ENCODE results near the gene OAF. TPM values are rescaled to one million over a fixed set of nuclear protein-coding genes. Genes with fewer than 3 reads are reported as not detected.
A peak's percentile ranks its signal among the peaks of the same experiment; 100 is the strongest.

Gene OAF
- total and polyA plus RNA-seq, 9 of the 15 experiments (the other 6 are each of a cell fraction or from before 2014, with no cell fraction given): 1.1 to 21.6 (median 7.5) TPM

DNA sequence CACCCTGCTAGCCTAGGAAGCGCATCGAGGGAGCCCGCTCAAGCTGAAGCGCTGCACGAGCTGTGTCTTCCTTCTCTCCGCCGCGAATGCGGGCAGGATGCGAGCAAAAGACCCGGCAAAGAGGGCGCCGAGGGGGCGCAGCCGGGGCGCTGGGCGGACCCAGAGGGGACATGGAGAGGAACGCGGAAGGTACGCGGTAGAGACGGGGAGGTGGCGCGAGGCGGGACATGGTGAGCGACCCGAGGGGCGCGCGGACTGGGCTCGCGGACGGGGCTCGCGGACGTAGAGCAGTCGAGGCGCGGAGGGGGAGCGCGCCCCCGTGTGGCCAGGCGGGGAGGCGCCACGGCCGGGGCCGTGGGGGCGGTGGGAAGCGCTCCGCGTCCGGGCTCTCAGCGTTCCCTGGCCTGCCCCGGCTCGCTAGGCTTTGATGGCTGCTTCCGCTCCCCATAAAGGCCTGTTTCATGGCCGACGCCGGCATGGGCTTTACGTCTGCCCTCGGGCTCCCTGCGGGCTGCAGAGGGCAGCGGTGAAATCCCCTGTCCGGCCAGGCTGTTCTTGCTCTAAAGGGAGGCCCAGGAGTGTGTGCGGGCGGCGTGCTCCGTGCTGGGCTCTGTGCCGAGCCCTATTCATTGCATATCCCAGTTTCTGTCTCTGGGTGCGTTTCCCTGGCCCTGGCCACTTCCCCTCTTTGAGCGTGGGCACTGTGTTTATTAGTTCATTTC lies 41.7 kb upstream of the OAF start (continued):
- no peak for TF ChIP-seq NCOA4 (IDR thresholded peaks at IDR 0.05; ENCODE audit: partially characterized antibody)
- no peak for TF ChIP-seq ZNF764 (CRISPR knock-in tag; IDR thresholded peaks at IDR 0.05; ENCODE audit: low read depth)
- TF ChIP-seq ZNF778 (CRISPR knock-in tag; IDR thresholded peaks at IDR 0.05): no peak
- TF ChIP-seq DPF2 (IDR thresholded peaks at IDR 0.05): no peak
- TF ChIP-seq, protein P1, sequence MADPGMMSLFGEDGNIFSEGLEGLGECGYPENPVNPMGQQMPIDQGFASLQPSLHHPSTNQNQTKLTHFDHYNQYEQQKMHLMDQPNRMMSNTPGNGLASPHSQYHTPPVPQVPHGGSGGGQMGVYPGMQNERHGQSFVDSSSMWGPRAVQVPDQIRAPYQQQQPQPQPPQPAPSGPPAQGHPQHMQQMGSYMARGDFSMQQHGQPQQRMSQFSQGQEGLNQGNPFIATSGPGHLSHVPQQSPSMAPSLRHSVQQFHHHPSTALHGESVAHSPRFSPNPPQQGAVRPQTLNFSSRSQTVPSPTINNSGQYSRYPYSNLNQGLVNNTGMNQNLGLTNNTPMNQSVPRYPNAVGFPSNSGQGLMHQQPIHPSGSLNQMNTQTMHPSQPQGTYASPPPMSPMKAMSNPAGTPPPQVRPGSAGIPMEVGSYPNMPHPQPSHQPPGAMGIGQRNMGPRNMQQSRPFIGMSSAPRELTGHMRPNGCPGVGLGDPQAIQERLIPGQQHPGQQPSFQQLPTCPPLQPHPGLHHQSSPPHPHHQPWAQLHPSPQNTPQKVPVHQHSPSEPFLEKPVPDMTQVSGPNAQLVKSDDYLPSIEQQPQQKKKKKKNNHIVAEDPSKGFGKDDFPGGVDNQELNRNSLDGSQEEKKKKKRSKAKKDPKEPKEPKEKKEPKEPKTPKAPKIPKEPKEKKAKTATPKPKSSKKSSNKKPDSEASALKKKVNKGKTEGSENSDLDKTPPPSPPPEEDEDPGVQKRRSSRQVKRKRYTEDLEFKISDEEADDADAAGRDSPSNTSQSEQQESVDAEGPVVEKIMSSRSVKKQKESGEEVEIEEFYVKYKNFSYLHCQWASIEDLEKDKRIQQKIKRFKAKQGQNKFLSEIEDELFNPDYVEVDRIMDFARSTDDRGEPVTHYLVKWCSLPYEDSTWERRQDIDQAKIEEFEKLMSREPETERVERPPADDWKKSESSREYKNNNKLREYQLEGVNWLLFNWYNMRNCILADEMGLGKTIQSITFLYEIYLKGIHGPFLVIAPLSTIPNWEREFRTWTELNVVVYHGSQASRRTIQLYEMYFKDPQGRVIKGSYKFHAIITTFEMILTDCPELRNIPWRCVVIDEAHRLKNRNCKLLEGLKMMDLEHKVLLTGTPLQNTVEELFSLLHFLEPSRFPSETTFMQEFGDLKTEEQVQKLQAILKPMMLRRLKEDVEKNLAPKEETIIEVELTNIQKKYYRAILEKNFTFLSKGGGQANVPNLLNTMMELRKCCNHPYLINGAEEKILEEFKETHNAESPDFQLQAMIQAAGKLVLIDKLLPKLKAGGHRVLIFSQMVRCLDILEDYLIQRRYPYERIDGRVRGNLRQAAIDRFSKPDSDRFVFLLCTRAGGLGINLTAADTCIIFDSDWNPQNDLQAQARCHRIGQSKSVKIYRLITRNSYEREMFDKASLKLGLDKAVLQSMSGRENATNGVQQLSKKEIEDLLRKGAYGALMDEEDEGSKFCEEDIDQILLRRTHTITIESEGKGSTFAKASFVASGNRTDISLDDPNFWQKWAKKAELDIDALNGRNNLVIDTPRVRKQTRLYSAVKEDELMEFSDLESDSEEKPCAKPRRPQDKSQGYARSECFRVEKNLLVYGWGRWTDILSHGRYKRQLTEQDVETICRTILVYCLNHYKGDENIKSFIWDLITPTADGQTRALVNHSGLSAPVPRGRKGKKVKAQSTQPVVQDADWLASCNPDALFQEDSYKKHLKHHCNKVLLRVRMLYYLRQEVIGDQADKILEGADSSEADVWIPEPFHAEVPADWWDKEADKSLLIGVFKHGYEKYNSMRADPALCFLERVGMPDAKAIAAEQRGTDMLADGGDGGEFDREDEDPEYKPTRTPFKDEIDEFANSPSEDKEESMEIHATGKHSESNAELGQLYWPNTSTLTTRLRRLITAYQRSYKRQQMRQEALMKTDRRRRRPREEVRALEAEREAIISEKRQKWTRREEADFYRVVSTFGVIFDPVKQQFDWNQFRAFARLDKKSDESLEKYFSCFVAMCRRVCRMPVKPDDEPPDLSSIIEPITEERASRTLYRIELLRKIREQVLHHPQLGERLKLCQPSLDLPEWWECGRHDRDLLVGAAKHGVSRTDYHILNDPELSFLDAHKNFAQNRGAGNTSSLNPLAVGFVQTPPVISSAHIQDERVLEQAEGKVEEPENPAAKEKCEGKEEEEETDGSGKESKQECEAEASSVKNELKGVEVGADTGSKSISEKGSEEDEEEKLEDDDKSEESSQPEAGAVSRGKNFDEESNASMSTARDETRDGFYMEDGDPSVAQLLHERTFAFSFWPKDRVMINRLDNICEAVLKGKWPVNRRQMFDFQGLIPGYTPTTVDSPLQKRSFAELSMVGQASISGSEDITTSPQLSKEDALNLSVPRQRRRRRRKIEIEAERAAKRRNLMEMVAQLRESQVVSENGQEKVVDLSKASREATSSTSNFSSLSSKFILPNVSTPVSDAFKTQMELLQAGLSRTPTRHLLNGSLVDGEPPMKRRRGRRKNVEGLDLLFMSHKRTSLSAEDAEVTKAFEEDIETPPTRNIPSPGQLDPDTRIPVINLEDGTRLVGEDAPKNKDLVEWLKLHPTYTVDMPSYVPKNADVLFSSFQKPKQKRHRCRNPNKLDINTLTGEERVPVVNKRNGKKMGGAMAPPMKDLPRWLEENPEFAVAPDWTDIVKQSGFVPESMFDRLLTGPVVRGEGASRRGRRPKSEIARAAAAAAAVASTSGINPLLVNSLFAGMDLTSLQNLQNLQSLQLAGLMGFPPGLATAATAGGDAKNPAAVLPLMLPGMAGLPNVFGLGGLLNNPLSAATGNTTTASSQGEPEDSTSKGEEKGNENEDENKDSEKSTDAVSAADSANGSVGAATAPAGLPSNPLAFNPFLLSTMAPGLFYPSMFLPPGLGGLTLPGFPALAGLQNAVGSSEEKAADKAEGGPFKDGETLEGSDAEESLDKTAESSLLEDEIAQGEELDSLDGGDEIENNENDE (IDR thresholded peaks at IDR 0.05; ENCODE audit: low read depth, low read length): no peak
- TF ChIP-seq, protein P2, sequence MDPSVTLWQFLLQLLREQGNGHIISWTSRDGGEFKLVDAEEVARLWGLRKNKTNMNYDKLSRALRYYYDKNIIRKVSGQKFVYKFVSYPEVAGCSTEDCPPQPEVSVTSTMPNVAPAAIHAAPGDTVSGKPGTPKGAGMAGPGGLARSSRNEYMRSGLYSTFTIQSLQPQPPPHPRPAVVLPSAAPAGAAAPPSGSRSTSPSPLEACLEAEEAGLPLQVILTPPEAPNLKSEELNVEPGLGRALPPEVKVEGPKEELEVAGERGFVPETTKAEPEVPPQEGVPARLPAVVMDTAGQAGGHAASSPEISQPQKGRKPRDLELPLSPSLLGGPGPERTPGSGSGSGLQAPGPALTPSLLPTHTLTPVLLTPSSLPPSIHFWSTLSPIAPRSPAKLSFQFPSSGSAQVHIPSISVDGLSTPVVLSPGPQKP (CRISPR knock-in tag; IDR thresholded peaks at IDR 0.05): 0 out of 2 replicates have a peak, but pooled peaks have one; percentile 41
- TF ChIP-seq EWSR1 (IDR thresholded peaks at IDR 0.05; ENCODE audit: borderline replicate concordance, low read depth, partially characterized antibody): no peak
- no peak for TF ChIP-seq ZNF121 (CRISPR knock-in tag; conservative IDR thresholded peaks at IDR 0.05)
- peak; percentile 78 for TF ChIP-seq L3MBTL2 (IDR thresholded peaks at IDR 0.05)
- TF ChIP-seq TOE1 (IDR thresholded peaks at IDR 0.05; ENCODE audit: borderline replicate concordance): no peak
- TF ChIP-seq TOE1 (CRISPR knock-in tag; IDR thresholded peaks at IDR 0.05; ENCODE audit: borderline replicate concordance, low read depth): no peak
- no peak for TF ChIP-seq CBX1 (IDR thresholded peaks at IDR 0.05; ENCODE audit: low read depth)
- TF ChIP-seq, protein P3, sequence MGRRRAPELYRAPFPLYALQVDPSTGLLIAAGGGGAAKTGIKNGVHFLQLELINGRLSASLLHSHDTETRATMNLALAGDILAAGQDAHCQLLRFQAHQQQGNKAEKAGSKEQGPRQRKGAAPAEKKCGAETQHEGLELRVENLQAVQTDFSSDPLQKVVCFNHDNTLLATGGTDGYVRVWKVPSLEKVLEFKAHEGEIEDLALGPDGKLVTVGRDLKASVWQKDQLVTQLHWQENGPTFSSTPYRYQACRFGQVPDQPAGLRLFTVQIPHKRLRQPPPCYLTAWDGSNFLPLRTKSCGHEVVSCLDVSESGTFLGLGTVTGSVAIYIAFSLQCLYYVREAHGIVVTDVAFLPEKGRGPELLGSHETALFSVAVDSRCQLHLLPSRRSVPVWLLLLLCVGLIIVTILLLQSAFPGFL (CRISPR knock-in tag; IDR thresholded peaks at IDR 0.05): no peak
- no peak for TF ChIP-seq POLR2H (tag; IDR thresholded peaks at IDR 0.05; ENCODE audit: low read depth)

Measured in K562 (cell line).